ENCODE results near the gene RAPGEF5.

Gene RAPGEF5

DNA sequence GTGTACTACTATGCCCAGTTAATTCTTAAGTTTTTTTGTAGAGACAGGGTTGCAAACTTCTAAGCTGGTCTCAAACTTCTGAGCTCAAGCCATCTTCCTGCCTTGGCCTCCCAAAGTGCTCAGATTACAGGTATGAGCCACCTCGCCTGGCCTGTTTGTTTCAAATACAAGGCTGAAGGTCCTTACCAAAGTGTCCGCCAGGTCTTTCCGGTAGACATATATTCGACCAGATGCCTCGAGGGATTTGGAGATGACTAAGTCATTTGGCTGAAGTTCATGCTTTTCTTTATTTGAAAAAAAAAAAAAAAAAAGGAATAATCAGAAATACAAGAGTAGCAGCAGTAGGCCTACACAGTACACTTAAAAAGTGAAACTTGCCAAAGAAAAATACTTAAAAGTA is 206.7 kb downstream of the RAPGEF5 start:
- DNase-seq (ENCODE audit: low read depth), result no peak

DNA sequence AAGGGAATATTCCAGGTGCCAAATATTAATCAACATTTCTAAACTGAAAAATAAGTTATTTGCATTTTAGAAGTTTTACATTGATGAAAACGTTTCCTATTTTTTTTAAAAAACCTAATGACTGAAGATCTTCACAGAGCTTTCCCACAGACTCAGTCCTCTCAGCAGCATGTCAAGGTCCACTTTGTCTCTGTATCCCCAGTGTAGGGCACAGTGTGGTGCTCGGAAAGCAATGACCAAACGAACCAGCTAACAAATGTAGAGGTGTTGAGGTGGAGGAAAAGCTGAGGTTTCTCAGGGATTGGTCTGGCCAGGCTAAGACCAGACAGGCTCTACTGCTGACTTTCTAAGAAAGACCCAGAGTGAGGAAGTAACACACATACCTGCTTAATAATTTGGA is 209.1 kb downstream of the RAPGEF5 start:
- DNase-seq (ENCODE audit: low read depth), result no peak

GRCh38 chr7:22146961-22147512 is 209.9 kb downstream of the RAPGEF5 start:
- no peak for DNase-seq (ENCODE audit: low read depth)

DNA sequence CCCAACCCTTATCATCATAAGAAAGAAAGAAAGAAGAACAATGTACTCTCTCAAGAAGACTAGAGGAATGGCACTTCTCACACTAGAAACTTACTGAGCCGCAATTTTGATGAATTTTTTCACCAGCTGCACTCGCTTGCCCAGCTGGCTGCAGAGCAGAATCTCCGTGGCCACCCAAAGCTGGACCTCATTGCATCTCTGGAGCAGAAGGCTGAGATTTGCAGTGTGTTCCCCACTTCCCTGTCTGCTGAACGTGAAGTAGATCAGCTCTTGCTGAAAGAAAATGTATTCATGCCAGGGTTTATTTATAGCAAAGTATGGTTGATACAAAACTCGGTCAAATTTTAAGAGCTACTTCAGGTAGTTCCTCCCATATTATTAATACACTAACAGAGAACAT is 212.0 kb downstream of the RAPGEF5 start:
- no peak for DNase-seq (ENCODE audit: low read depth)

- no peak for DNase-seq (ENCODE audit: low read depth)
Observed at GRCh38 chr7:22143491-22143890, 213.5 kb downstream of the RAPGEF5 start.

GRCh38 chr7:22142572-22142971 is 214.4 kb downstream of the RAPGEF5 start:
- no peak for DNase-seq (ENCODE audit: low read depth)

- no peak for DNase-seq (ENCODE audit: low read depth)
Observed at GRCh38 chr7:22141355-22141754, 215.6 kb downstream of the RAPGEF5 start.

GRCh38 chr7:22140578-22140977 is 216.4 kb downstream of the RAPGEF5 start:
- DNase-seq (ENCODE audit: low read depth), result no peak

DNA sequence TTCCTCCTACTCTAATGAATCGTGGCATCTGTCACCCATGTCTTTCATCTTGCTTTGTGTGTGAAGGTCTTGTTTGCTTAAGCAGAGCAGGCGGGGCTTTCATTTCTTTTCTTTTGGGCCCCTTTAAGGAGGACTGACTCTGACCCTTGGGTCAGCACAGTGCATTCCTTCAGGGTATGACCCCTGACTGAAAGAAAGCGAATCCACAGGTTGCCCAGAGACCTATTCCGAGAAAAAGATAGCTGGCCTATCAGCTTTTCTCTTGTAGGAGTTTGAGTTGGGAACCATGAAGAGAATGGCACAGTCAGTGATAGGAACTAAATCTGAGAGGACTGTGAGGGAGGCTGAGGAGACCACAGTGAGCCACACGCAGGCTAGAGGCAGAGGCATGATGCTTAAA is 218.1 kb downstream of the RAPGEF5 start:
- no peak for DNase-seq (ENCODE audit: low read depth)

DNA sequence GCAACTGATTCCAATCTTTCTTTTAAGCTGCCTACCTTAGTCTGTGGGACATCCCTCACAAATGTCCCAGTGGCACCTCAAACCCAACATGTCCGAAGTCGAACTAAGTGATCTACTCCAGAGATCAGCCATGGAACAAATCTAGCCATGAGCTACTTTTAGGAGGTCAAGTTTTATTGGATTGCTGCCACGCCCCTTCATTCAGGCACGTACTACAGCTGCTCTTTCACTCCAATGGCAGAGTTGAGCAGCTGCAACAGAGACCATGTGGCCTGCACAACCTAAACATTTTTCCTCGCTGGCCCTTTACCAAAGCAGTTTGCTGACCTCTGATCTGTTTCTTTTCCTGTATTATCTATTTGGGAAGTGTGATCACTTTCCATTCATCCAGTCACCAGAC is 218.8 kb downstream of the RAPGEF5 start:
- DNase-seq (ENCODE audit: low read depth), result no peak

GRCh38 chr7:22137466-22137865 is 219.5 kb downstream of the RAPGEF5 start:
- no peak for DNase-seq (ENCODE audit: low read depth)

- DNase-seq (ENCODE audit: low read depth), result no peak
Observed at GRCh38 chr7:22137026-22137425, 219.9 kb downstream of the RAPGEF5 start.

GRCh38 chr7:22129819-22130580 is 227.0 kb downstream of the RAPGEF5 start:
- no peak for DNase-seq (ENCODE audit: low read depth)

- no peak for DNase-seq (ENCODE audit: low read depth)
Observed at GRCh38 chr7:22129166-22129565, 227.8 kb downstream of the RAPGEF5 start.

GRCh38 chr7:22128528-22128920 is 228.4 kb downstream of the RAPGEF5 start:
- no peak for DNase-seq (ENCODE audit: low read depth)

- DNase-seq (ENCODE audit: low read depth), result no peak
Observed at GRCh38 chr7:22127835-22128527, 229.0 kb downstream of the RAPGEF5 start.

DNA sequence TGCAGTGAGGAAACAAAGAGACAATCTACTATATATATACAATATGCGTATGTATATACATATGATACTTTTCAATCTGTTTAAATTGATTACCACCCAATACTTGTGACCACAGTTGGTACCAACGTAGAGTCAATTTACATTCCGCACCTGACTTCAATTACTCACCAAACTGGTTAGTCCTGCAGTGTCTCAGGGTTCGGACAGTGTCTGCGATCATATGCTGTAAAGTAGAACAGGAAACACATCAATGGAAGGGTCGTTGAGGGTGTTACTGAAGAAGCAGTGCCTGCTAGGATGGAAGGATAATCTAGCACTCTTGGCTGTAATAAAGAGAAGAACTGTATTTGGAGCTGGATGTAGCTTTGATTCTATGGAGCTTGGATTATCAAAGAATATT is 231.5 kb downstream of the RAPGEF5 start:
- DNase-seq (ENCODE audit: low read depth), result no peak

DNA sequence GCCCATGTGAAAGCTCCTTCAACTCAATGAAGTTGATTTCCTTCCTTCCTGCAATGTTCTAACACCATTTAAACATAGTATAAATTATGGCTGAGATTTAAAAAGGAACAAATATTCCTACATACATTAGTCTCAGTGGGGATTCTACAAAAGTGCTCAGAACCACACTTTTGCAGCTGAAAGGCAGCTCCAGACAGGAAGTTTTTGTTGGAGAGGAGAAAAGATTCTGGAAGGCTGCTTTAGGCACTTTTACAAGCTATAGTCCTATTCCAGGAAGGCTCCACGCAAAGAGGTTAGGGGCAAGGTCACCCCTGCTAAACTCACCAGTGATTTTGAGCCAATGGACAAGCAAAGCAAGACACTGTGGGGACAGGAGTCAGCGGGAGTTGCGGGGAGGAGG is 232.0 kb downstream of the RAPGEF5 start:
- DNase-seq (ENCODE audit: low read depth), result no peak

- no peak for DNase-seq (ENCODE audit: low read depth)
Observed at GRCh38 chr7:22123139-22123538, 233.8 kb downstream of the RAPGEF5 start.

- DNase-seq (ENCODE audit: low read depth), result no peak
Observed at GRCh38 chr7:22121702-22122474, 235.1 kb downstream of the RAPGEF5 start.

DNA sequence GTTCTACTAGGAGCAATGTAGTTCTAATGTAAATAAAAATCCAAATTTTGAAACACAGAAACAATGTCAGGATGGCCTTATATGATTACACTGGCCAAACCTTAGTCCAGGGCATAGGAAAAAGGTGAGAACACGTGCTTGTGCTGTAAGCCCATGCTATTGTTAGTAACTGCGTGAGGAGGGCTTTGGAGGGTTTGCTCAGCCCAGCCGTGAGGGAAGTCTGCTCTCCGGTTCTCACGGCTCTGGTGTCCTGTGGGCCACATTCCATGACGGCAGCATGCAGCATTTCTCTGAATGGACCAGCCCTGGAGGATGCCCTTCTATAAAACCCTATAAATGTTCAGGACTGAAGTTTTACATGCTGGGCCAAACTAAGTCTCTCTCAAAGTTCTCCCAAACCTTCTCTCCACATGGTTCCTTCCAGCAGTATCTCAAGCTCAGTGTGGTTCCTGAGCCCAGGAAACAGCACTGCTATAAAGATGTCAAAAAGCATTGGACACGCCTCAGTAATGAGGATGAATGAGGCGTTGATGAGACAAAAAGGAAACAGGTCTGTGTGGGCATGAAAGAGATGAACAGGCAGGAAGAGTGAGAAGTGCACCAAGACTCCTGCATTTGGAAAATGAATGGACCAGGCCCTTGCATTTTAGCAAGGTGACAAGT is 236.4 kb downstream of the RAPGEF5 start:
- DNase-seq (ENCODE audit: low read depth), result no peak

DNA sequence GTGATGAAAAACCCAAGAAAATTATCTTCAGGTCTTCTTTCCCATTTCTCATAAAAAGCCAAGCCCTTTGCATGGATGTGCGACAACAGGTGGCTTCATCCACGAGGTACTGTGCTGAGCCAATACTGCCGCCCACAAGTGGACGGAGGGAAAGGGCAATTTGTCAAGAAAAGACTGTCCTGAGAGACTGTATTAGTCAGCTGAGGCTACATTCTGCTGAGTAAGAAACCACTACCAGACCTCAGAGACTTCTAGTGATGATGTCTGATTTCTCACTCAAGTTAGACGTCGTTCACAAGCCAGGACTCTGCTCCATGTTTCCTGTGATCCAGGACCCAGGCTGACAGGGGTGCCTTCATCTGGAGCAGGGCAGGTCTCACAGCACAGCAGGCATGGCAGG is 239.7 kb downstream of the RAPGEF5 start:
- no peak for DNase-seq (ENCODE audit: low read depth)
